Measurements from ENCODE around the gene ALG14.

ALG14 gene

GRCh38 chr1:95010158-95010557 is 62.6 kb downstream of the ALG14 start:
- TF ChIP-seq CTCF (IDR thresholded peaks at IDR 0.05; ENCODE audit: borderline replicate concordance, insufficient read depth, low read depth, low read length): no peak
- H3K4me3 ChIP-seq (ENCODE audit: low read depth, low read length): no peak overlapping the region

- TF ChIP-seq CTCF (IDR thresholded peaks at IDR 0.05; ENCODE audit: borderline replicate concordance, insufficient read depth, low read depth, low read length): no peak
- H3K4me3 ChIP-seq (ENCODE audit: low read depth, low read length): no peak overlapping the region
These were observed 65.1 kb downstream of the ALG14 start for GRCh38 chr1:95007687-95008086.

GRCh38 chr1:95006681-95007080 is 66.1 kb downstream of the ALG14 start:
- no peak overlapping the region for H3K4me3 ChIP-seq (ENCODE audit: low read depth, low read length)
- no peak for TF ChIP-seq CTCF (IDR thresholded peaks at IDR 0.05; ENCODE audit: borderline replicate concordance, insufficient read depth, low read depth, low read length)

- no peak for TF ChIP-seq CTCF (IDR thresholded peaks at IDR 0.05; ENCODE audit: borderline replicate concordance, insufficient read depth, low read depth, low read length)
- H3K4me3 ChIP-seq (ENCODE audit: low read depth, low read length): no peak overlapping the region
These were observed 67.2 kb downstream of the ALG14 start for GRCh38 chr1:95005584-95005983.

- no peak for TF ChIP-seq CTCF (IDR thresholded peaks at IDR 0.05; ENCODE audit: borderline replicate concordance, insufficient read depth, low read depth, low read length)
- no peak overlapping the region for H3K4me3 ChIP-seq (ENCODE audit: low read depth, low read length)
These were observed 68.7 kb downstream of the ALG14 start for GRCh38 chr1:95004013-95004412.

- TF ChIP-seq CTCF (IDR thresholded peaks at IDR 0.05; ENCODE audit: borderline replicate concordance, insufficient read depth, low read depth, low read length): no peak
- no peak overlapping the region for H3K4me3 ChIP-seq (ENCODE audit: low read depth, low read length)
These were observed 69.4 kb downstream of the ALG14 start for GRCh38 chr1:95003433-95003738.

GRCh38 chr1:95002540-95003432 is 70.0 kb downstream of the ALG14 start:
- no peak overlapping the region for H3K4me3 ChIP-seq (ENCODE audit: low read depth, low read length)
- no peak for TF ChIP-seq CTCF (IDR thresholded peaks at IDR 0.05; ENCODE audit: borderline replicate concordance, insufficient read depth, low read depth, low read length)
